K562 (cell line): ENCODE results near the gene GRIN2A. TPM values are rescaled to one million over a fixed set of nuclear protein-coding genes. Genes with fewer than 3 reads are reported as not detected.

Experiments
- ATAC-seq: fragments of 200-7000 bp; cut with Tn5 transposase; 3 replicates; pipeline ENCODE4 v1.9.1; 2020; ENCODE audit warnings: moderate library complexity
- BruUV-seq: library from RNA; stranded (reverse); fragments of 400-500 nt; replicated peaks from 2 replicates; lab custom pipeline; 2021; lab: Mats Ljungman, UMichigan
- CTCF ChIA-PET: fragments of 300-600 bp; formaldehyde crosslinking; extraction: SDS; loops from one replicate; lab custom pipeline; 2021; ENCODE audit warnings: low intra/inter-chr PET ratio; lab: Yijun Ruan, JAX
- POLR2A ChIA-PET: fragments of 300-600, 350-650 bp; sonication (Branson Sonifier 250); formaldehyde crosslinking; extraction: SDS; loops from one replicate; lab custom pipeline; 2021; ENCODE audit warnings: antibody characterized with exemption, inconsistent platforms; lab: Yijun Ruan, JAX
- DNase-seq, 4 experiments: peaks; one replicate each; pipeline versions ENCODE4 v3.0.0 to v3.0.0-alpha.2; 2011 to 2018; ENCODE audit warnings: low spot score in 3 of 4, mixed read lengths in 3 of 4; ENCODE audit errors: extremely low read depth in 1 of 4
- FAIRE-seq: peaks from 2 replicates; lab custom pipeline; 2011; peaks lifted over from hg19 to GRCh38; lab: Jason Lieb, UNC
- H2AFZ ChIP-seq: 2 replicates; pipeline ENCODE4 v1.6.0; 2011; ENCODE audit warnings: low read depth, low read length, control low read depth, inconsistent platforms
- H3K27ac ChIP-seq: fragments of 200-600 bp; 3 replicates; pipeline ENCODE4 v1.8.0; 2011; ENCODE audit warnings: low read depth, mild to moderate bottlenecking, control low read depth, inconsistent platforms, low read length, moderate library complexity, mixed read lengths; ENCODE audit errors: extremely low read depth
- H3K27me3 ChIP-seq, 2 experiments: fragments of 300-600 bp in 1 of 2; 2 replicates in 1 of 2; 3 replicates in 1 of 2; pipeline versions ENCODE4 v1.6.0 to v1.8.0; 2011; ENCODE audit warnings: inconsistent platforms in 2 of 2, low read length in 2 of 2, mild to moderate bottlenecking in 1 of 2, mixed read lengths in 1 of 2, moderate library complexity in 1 of 2; ENCODE audit not compliant: control insufficient read depth in 2 of 2, insufficient read depth in 2 of 2
- H3K36me3 ChIP-seq: fragments of 300-600 bp; 3 replicates; pipeline ENCODE4 v1.8.0; 2011; ENCODE audit warnings: mild to moderate bottlenecking, low read length, inconsistent platforms; ENCODE audit not compliant: control insufficient read depth, insufficient read depth
- H3K4me1 ChIP-seq, 2 experiments: fragments of 200-600 bp in 1 of 2; replicated peaks in 1 of 2; 2 replicates in 1 of 2; 3 replicates in 1 of 2; pipeline versions ENCODE4 v1.5.1 to v1.8.0; 2011; ENCODE audit warnings: inconsistent platforms in 2 of 2, low read length in 2 of 2, mild to moderate bottlenecking in 1 of 2, mixed read lengths in 1 of 2, moderate library complexity in 1 of 2; ENCODE audit not compliant: control insufficient read depth in 2 of 2, insufficient read depth in 2 of 2
- H3K4me2 ChIP-seq: 2 replicates; pipeline ENCODE4 v1.6.1; 2011; ENCODE audit warnings: low read length, control low read depth, inconsistent platforms, mixed read lengths; ENCODE audit not compliant: insufficient read depth
- H3K4me3 ChIP-seq: fragments of 200-600 bp; sonication (generic), shearing (Covaris generic); 2 replicates; pipeline ENCODE4 v1.5.1; 2016; ENCODE audit warnings: control low read depth, inconsistent platforms
- H3K79me2 ChIP-seq: fragments of 200-600 bp; 3 replicates; pipeline ENCODE4 v1.8.0; 2011; ENCODE audit warnings: low read length, inconsistent platforms; ENCODE audit not compliant: control insufficient read depth, insufficient read depth
- H3K9ac ChIP-seq, 2 experiments: 2 replicates each; pipeline versions ENCODE4 v1.6.0 to v1.6.1; 2011; ENCODE audit warnings: low read depth in 2 of 2, low read length in 2 of 2, control low read depth in 1 of 2, inconsistent platforms in 1 of 2, mild to moderate bottlenecking in 1 of 2, mixed read lengths in 1 of 2; ENCODE audit not compliant: insufficient read depth in 1 of 2
- H3K9me1 ChIP-seq: one replicate; pipeline ENCODE4 v1.6.0; 2011; ENCODE audit warnings: inconsistent platforms, mild to moderate bottlenecking, low read length, moderate library complexity; ENCODE audit not compliant: control insufficient read depth, insufficient read depth
- H3K9me3 ChIP-seq: replicated peaks from 2 replicates; pipeline ENCODE4 v1.5.1; 2011; ENCODE audit warnings: low read depth, low read length, inconsistent platforms; ENCODE audit not compliant: control insufficient read depth, insufficient read depth
- H4K20me1 ChIP-seq: replicated peaks from 2 replicates; pipeline ENCODE4 v1.6.1; 2011; ENCODE audit warnings: low read length, inconsistent platforms, mixed read lengths; ENCODE audit not compliant: control insufficient read depth, insufficient read depth
- GTF2E2 ChIP-seq: fragments of 200-800 bp; sonication (Bioruptor generic); IDR thresholded peaks from 2 replicates; pipeline ENCODE4 v1.6.1; 2016; ENCODE audit warnings: missing genetic modification characterization, missing compliant biosample characterization
- REST ChIP-seq, 2 experiments: fragments of 450-650 bp; formaldehyde crosslinking in 1 of 2; IDR thresholded peaks; 2 replicates each; pipeline versions ENCODE4 v1.4.0 to v1.6.1; 2014 to 2020; ENCODE audit warnings: mild to moderate bottlenecking in 2 of 2, borderline replicate concordance in 1 of 2, low read depth in 1 of 2
- WGBS: fragments of 100-300 bp; shearing (Covaris generic); methylation state at CpG from one replicate; pipeline ENCODE4 v1.1.6; 2016; ENCODE audit warnings: low coverage, mixed read lengths; ENCODE audit not compliant: insufficient coverage; ENCODE audit errors: missing lambda C conversion rate; 5-methylcytosine and 5-hydroxymethylcytosine counted together
- in situ Hi-C: fragments of 300-500 bp; cut with MboI; formaldehyde crosslinking; loops from 4 replicates; pipeline ENCODE4 v1.15.0; 2018; ENCODE audit warnings: inconsistent platforms, mixed read lengths
- intact Hi-C: fragments of 100-400 bp; cut with micrococcal nuclease; formaldehyde crosslinking; loops from 2 replicates; pipeline ENCODE4 v1.14.2; 2022
- polyA plus RNA-seq, 8 experiments: library from polyadenylated mRNA; depleted of rRNA in 4 of 8; stranded (reverse) in 5 of 8; unstranded in 3 of 8; fragments of >200 nt; fragmentation: Nextera tagmentation in 2 of 8; fragmentation: Illumina TruSeq in 1 of 8; extraction: Ambion mirVana in 2 of 8; extraction: Trizol in 1 of 8; gene quantifications; 2 replicates each; pipeline versions ENCODE4 v1.2.1 to v1.2.3, GENCODE V29; 2011 to 2014; ENCODE audit warnings: inconsistent platforms in 1 of 8, missing spikeins in 1 of 8
- total RNA-seq, 7 experiments: library from RNA; depleted of rRNA in 6 of 7; stranded (reverse); fragments of >200 nt in 6 of 7; fragmentation: Illumina TruSeq in 2 of 7; extraction: Trizol in 2 of 7; gene quantifications; 2 replicates each; pipeline versions ENCODE4 v1.2.1 to v1.2.3, GENCODE V29; 2011 to 2021; ENCODE audit warnings: low replicate concordance in 1 of 7

The GRIN2A gene
- total and polyA plus RNA-seq, 9 of the 15 experiments (the other 6 are each of a cell fraction or from before 2014, with no cell fraction given), result not detected

GRCh38 chr16:10213748-10214147 is 31.5 kb upstream of the GRIN2A start:
- H3K9me3 ChIP-seq, result no peaks in the 10 kb centered on the region
- WGBS, result 4% methylated on average over 4 of the region's 4 CpGs
- H2AFZ ChIP-seq, result no peak overlapping the region
- no peaks in the 10 kb centered on the region for H3K9me1 ChIP-seq
- no peaks in the 10 kb centered on the region for H3K36me3 ChIP-seq
- no peak overlapping the region for H3K27ac ChIP-seq
- TF ChIP-seq GTF2E2 (no peak), REST (IDR thresholded peaks at IDR 0.05; ENCODE audit: borderline replicate concordance) (0 out of 2 replicates have a peak, but pooled peaks have one; percentile 18), REST (CRISPR knock-in tag; IDR thresholded peaks at IDR 0.05; ENCODE audit: low read depth) (no peak)
- DNase-seq, result no peak
- peaks cover 16 to 47% of the 10 kb centered on the region in 2 experiments for H3K27me3 ChIP-seq
- no peaks in the 10 kb centered on the region for H4K20me1 ChIP-seq
- H3K79me2 ChIP-seq, result no peaks in the 10 kb centered on the region
- H3K9ac ChIP-seq, result no peak overlapping the region
- no peak for ATAC-seq
- BruUV-seq, result no TSS peak
- H3K4me2 ChIP-seq, result no peak overlapping the region
- no peak overlapping the region for H3K4me3 ChIP-seq
- in situ Hi-C loops, result no loop called here
- POLR2A ChIA-PET, result interaction anchor here (1.1 kb wide), 1 partner anchor 11 kb away, joined by 5 read pairs; no protein-coding TSS in a partner anchor
- no peaks in the 10 kb centered on the region for H3K4me1 ChIP-seq
- intact Hi-C loops, result no loop called here
- FAIRE-seq, result no peak
- CTCF ChIA-PET, result no interaction called here
